GM06990 (cell line): ENCODE measurements around the gene KLK3.

ENCODE experiments used
- DNase-seq: peaks from one replicate; pipeline ENCODE4 v3.0.0-alpha.2; 2011; ENCODE audit not compliant: insufficient read length; ENCODE audit errors: extremely low read depth
- H3K27me3 ChIP-seq: replicated peaks from 2 replicates; pipeline ENCODE4 v1.6.0; 2011; ENCODE audit warnings: low read length; ENCODE audit not compliant: control insufficient read depth, insufficient read depth
- H3K36me3 ChIP-seq: 2 replicates; pipeline ENCODE4 v1.5.1; 2011; ENCODE audit warnings: low read length; ENCODE audit not compliant: control insufficient read depth, insufficient read depth
- H3K4me3 ChIP-seq: replicated peaks from 2 replicates; pipeline ENCODE4 v1.5.1; 2011; ENCODE audit warnings: low read depth, mild to moderate bottlenecking, control low read depth, low read length
- CTCF ChIP-seq: IDR thresholded peaks from 2 replicates; pipeline ENCODE4 v1.5.1; 2011; ENCODE audit warnings: low read length, control low read depth, mild to moderate bottlenecking, inconsistent platforms; ENCODE audit not compliant: insufficient read depth, poor library complexity, severe bottlenecking

Gene KLK3

GRCh38 chr19:50833117-50833801 lies 21.5 kb upstream of the KLK3 start, which contains the start of gene KLK15:
Gene KLK15 (minus strand): TSS chr19:50833574. CDS start chr19:50831492, 2,082 bp downstream.
- no peak for DNase-seq
- Histone ChIP-seq H3K36me3 (no peaks in the 10 kb centered on the region), H3K27me3 (no peaks in the 10 kb centered on the region), H3K4me3 (no peak within 1 kb of the TSS)
- TF ChIP-seq CTCF, result no peak

- Histone ChIP-seq H3K27me3 (no peaks in the 10 kb centered on the region), H3K4me3 (no peak overlapping the region), H3K36me3 (no peaks in the 10 kb centered on the region)
- TF ChIP-seq CTCF, result no peak
- no peak for DNase-seq
Observed at GRCh38 chr19:50833802-50834167, 20.9 kb upstream of the KLK3 start.

- Histone ChIP-seq H3K27me3 (no peaks in the 10 kb centered on the region), H3K4me3 (peak overlapping the region; percentile 63), H3K36me3 (no peaks in the 10 kb centered on the region)
- TF ChIP-seq CTCF, result no peak
- no peak for DNase-seq
Observed at GRCh38 chr19:50835103-50835784, 19.5 kb upstream of the KLK3 start.

GRCh38 chr19:50835785-50836542 lies 18.8 kb upstream of the KLK3 start:
- Histone ChIP-seq H3K27me3 (no peaks in the 10 kb centered on the region), H3K4me3 (peak overlapping the region; percentile 63), H3K36me3 (no peaks in the 10 kb centered on the region)
- TF ChIP-seq CTCF, result no peak
- peak; percentile 85 for DNase-seq

- Histone ChIP-seq H3K36me3 (no peaks in the 10 kb centered on the region), H3K4me3 (no peak overlapping the region), H3K27me3 (no peaks in the 10 kb centered on the region)
- DNase-seq, result no peak
- no peak for TF ChIP-seq CTCF
Observed at GRCh38 chr19:50836543-50837195, 18.0 kb upstream of the KLK3 start.
